Stimulated activated naive CD4-positive, alpha-beta T cell treated with Interleukin-2 at 50 U/mL for 16 hours (primary cell): ENCODE results near the gene SP8.

Experiments
- DNase-seq: peaks from one replicate; lab custom pipeline; 2025; lab: John Stamatoyannopoulos, UW

SP8 gene

GRCh38 chr7:20754001-20754400 is 32.7 kb downstream of the SP8 start:
- DNase-seq: no peak

- no peak for DNase-seq
These were observed 36.8 kb downstream of the SP8 start for GRCh38 chr7:20749906-20750305.

- no peak for DNase-seq
These were observed 37.8 kb downstream of the SP8 start for GRCh38 chr7:20748853-20749252.

GRCh38 chr7:20747001-20747400 is 39.7 kb downstream of the SP8 start:
- DNase-seq: no peak

GRCh38 chr7:20745702-20746101 is 41.0 kb downstream of the SP8 start:
- no peak for DNase-seq

GRCh38 chr7:20744954-20745446 is 41.7 kb downstream of the SP8 start:
- no peak for DNase-seq

- DNase-seq: no peak
These were observed 43.8 kb downstream of the SP8 start for GRCh38 chr7:20742913-20743312.

- DNase-seq: no peak
These were observed 44.9 kb downstream of the SP8 start for GRCh38 chr7:20741801-20742200.

- DNase-seq: no peak
These were observed 47.9 kb downstream of the SP8 start for GRCh38 chr7:20738518-20739481.

GRCh38 chr7:20737840-20738448 is 48.7 kb downstream of the SP8 start:
- DNase-seq: no peak

GRCh38 chr7:20735346-20736065 is 51.2 kb downstream of the SP8 start:
- no peak for DNase-seq
